ENCODE data around the gene RPS15.
A peak's percentile ranks its signal among the peaks of the same experiment; 100 is the strongest.

Gene RPS15

DNA sequence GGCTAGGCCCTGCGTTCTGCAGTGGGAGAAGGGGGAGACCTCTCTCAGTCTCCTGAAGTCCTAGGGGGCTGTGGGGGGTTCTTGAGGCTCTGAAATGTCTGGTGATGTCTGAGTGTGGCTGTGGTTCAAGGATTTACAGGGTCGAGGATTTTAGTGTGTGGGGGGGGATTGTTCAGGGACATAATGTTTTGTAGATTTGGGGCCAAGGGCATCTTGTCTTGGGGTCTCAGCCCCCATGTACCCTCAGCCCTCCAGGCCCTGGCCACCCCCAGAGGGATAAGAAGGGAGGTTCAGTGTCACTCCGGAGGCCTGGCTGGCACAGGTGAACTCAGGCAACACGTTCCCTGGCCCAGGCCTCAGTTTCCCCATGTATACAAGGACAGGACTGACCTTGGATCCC is 9.3 kb downstream of the RPS15 start:
- DNase-seq (ENCODE audit: low read depth) = no peak
- H3K4me3 ChIP-seq (ENCODE audit: low read depth, low read length) = no peak overlapping the region

DNA sequence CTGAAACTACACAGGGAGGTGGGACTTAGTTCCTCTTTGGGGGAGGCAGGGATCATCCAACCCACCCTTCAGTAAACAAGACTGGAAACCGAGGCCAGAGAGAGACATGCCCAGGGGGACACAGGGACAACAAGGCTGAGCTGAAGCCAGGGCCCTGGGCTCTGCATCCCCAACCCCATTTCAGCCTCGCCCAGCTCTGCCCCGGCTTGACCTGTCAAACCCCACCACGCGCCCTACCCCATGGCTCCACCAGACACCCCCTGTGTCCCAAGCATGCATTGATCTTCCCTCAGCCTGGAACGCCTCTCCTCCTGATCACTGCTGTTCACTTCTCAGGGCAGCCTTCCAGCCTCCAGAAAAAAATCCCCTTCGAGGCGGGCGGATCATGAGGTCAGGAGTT is 9.7 kb downstream of the RPS15 start:
- no peak overlapping the region for H3K4me3 ChIP-seq (ENCODE audit: low read depth, low read length)
- DNase-seq (ENCODE audit: low read depth) = no peak

DNA sequence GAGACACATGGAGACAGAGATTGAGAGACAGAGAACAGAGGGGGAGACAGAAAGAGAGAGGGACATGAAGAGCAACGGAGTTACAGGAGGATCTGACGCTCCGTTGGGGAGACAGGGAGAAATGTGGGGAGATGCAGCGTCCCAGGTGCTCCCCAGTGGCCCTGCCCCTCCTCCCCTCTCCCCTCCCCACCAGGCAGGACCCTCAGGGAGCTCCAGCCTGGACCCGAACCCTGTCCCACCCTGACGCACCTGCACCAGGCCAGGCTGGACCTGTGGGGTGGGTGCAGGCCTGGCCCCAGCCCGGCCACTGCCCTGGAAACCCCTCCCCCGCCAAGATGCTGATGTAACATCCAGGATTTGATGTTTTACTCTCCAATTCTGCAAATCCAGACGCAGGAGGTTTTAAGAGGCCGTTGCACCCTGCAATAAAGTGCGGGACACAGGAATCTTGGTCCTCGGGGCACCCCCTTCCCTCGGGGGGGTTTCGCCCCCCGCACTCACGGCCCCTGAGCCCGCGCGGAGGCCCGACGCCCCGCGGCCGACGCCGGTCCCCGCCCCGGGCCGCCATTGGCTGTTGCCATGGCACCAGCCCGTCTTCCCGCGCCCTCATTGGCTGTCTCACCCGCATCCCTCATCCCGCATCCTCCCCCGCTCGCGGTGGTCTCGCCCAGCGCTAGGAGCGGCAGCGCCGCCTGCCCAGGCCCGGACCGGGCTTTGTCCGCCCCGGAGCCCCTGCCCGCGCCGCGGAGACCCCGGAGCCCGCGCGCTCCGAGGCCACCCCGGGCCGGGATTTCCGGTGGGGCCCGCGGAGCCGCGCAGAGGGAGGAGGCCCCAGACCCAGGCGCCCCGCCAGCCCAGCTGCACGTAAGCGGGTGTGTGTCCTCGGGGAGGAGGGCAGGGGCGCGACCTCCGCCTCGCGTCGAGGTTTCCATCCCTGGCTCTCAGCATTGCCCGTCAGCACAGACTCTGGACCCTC is 11.6 kb downstream of the RPS15 start, which contains the start of gene APC2:
TSS of gene APC2 (plus strand) at position 655 of the 976 bp plus-strand sequence. CDS start 2,881 bp downstream, outside the sequence.
- no peak for DNase-seq (ENCODE audit: low read depth)
- H3K4me3 ChIP-seq (ENCODE audit: low read depth, low read length) = peak within 1 kb of the TSS; percentile 39

- DNase-seq (ENCODE audit: low read depth) = no peak
- no peak overlapping the region for H3K4me3 ChIP-seq (ENCODE audit: low read depth, low read length)
These were observed 12.8 kb downstream of the RPS15 start for GRCh38 chr19:1450735-1451731.

- no peak for DNase-seq (ENCODE audit: low read depth)
- H3K4me3 ChIP-seq (ENCODE audit: low read depth, low read length) = no peak overlapping the region
These were observed 14.0 kb downstream of the RPS15 start for GRCh38 chr19:1451916-1452801.

GRCh38 chr19:1452802-1453524 is 14.8 kb downstream of the RPS15 start:
- no peak for DNase-seq (ENCODE audit: low read depth)
- H3K4me3 ChIP-seq (ENCODE audit: low read depth, low read length) = no peak overlapping the region

GRCh38 chr19:1453525-1454364 is 15.5 kb downstream of the RPS15 start:
- H3K4me3 ChIP-seq (ENCODE audit: low read depth, low read length) = no peak overlapping the region
- DNase-seq (ENCODE audit: low read depth) = no peak

GRCh38 chr19:1455002-1455335 is 16.8 kb downstream of the RPS15 start:
- no peak overlapping the region for H3K4me3 ChIP-seq (ENCODE audit: low read depth, low read length)
- DNase-seq (ENCODE audit: low read depth) = no peak

DNA sequence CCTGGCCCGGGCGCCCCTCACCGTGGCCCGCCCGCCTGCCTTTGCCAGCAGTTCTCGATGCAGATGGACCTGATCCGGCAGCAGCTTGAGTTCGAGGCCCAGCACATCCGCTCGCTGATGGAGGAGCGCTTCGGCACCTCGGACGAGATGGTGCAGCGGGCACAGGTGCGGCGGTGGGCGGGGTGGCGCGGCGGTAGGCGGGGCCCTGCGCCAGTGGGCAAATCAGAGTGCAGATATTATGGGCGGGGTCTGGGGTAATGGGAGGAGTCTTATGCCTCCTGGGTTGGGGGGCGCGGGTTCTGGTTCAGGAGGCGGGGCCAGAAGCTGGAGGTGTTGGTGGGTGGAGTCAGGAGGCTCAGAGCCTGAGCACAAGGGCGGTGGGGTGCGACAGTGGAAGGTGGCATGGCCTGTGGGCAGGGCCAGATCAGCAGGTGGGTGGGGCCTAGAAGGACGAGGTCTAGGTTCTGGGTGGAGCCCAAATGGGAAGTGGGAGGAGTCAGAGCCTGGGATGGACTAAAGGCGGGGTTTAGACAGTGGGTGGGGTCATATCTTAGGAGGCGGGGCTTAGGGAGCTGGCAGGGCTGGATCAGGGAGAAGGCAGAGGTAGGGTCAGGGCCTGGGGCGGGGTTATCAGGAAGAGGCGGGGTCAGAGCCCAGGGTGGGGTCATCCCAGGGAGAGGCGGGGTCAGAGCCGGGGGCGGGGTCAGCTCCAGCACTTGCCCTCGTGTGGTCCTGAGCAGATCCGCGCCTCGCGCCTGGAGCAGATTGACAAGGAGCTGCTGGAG is 17.3 kb downstream of the RPS15 start:
- no peak overlapping the region for H3K4me3 ChIP-seq (ENCODE audit: low read depth, low read length)
- no peak for DNase-seq (ENCODE audit: low read depth)

DNA sequence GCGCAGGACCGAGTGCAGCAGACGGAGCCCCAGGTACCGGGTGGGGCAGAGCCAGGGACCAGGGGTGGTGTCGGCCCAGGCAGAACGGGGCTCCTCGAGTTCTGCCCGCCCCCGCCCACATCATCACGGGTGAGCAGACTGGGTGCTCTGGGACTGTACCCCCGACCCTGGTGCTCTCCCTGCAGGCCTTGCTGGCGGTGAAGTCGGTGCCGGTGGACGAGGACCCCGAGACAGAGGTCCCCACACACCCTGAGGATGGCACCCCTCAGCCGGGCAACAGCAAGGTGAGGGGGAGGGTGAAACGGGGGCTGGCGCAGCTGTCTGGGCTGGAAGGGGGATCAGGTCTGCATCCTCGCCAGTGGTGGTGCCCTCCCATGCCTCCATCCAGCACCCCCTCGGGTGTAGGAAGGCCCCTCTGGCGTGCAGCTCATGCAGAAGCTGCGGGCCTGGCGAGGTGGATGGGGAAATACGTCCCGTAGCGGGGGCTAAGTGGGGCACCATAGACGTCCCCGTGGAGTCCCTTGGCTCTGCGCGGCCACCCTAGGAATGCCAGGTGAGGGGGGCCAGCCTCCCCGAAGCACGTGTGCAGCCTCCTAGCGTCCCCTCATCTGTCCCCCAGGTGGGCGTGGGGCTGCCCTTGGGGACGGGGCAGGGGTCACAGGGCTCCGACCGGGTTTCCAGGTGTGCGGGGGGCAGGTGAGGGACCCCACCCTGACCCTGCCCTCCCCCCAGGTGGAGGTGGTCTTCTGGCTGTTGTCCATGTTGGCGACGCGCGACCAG is 18.1 kb downstream of the RPS15 start:
- no peak for DNase-seq (ENCODE audit: low read depth)
- no peak overlapping the region for H3K4me3 ChIP-seq (ENCODE audit: low read depth, low read length)

- DNase-seq (ENCODE audit: low read depth) = no peak
These were observed 19.0 kb downstream of the RPS15 start for GRCh38 chr19:1457031-1457739.

GRCh38 chr19:1457892-1458291 is 19.7 kb downstream of the RPS15 start:
- H3K4me3 ChIP-seq (ENCODE audit: low read depth, low read length) = no peak overlapping the region
- DNase-seq (ENCODE audit: low read depth) = no peak

More at GRCh38 chr19:1457031-1457739, 19.0 kb downstream of the RPS15 start:
- no peak overlapping the region for H3K4me3 ChIP-seq (ENCODE audit: low read depth, low read length)

- DNase-seq (ENCODE audit: low read depth) = no peak
- H3K4me3 ChIP-seq (ENCODE audit: low read depth, low read length) = no peak overlapping the region
These were observed 21.3 kb downstream of the RPS15 start for GRCh38 chr19:1459479-1459878.

DNA sequence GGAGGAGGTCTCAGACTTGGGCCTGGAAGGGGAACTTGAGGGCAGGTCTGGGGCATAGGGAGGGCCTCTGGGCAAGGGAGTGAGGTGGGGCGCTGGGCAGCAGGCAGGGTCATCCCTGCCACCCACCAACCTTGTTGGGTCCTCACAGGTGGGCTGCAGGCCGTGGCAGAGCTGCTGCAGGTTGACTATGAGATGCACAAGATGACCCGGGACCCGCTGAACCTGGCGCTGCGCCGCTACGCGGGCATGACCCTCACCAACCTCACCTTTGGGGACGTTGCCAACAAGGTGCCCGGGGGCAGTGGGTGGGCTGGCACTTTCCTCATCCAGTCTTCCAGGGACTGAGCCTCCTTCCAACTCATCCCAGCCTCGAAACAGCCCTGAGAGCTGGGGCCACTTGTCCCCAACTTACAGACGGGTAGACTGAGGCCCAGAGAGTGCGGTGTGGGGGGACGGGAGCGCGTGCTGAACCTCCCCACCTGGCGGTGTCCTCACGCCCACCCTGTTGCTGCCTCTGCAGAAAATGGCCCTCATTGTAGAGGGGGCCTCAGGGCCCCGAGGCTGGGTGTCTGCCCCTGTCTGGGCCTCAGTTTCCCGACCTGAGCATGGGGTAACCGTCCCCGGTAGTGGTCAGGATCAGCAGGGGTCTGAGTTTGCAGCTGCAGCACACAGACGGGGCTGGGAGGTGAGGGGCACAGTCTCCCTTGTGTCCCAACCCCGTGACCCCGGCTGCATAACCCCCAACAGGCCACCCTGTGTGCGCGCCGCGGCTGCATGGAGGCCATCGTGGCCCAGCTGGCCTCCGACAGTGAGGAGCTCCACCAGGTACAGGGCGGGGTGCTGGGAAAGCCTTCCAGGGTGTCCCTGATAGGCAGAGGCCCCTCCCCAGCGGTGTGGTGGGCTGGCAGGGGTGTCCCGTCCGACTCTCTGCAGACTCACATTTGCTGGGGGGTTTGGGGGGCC is 22.1 kb downstream of the RPS15 start:
- DNase-seq (ENCODE audit: low read depth) = no peak
- H3K4me3 ChIP-seq (ENCODE audit: low read depth, low read length) = no peak overlapping the region

DNA sequence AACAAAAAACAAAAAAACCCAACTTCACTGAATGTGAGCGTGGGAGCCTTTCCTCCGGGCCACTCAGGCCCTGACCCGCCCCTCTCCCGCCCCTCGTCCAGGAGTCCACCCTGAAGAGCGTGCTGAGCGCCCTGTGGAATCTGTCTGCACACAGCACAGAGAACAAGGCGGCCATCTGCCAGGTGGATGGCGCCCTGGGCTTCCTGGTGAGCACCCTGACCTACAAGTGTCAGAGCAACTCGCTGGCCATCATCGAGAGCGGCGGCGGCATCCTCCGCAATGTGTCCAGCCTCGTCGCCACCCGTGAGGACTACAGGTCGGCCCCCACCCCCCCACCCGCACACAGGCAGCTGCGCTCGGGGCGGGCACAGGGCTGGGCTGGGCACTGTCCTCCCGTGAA is 23.7 kb downstream of the RPS15 start:
- no peak for DNase-seq (ENCODE audit: low read depth)
- no peak overlapping the region for H3K4me3 ChIP-seq (ENCODE audit: low read depth, low read length)
